Measurements from ENCODE around the gene ACSF3. TPM values are rescaled to one million over a fixed set of nuclear protein-coding genes. Genes with fewer than 3 reads are reported as not detected.
"Not testable (repeated sequence)": the region's sequence is repeated elsewhere in the genome, so short reads cannot be mapped to it uniquely, and the experiment has no call there.

Gene ACSF3
- total RNA-seq, 1 donor from 2014 or later: 31.7 TPM

DNA sequence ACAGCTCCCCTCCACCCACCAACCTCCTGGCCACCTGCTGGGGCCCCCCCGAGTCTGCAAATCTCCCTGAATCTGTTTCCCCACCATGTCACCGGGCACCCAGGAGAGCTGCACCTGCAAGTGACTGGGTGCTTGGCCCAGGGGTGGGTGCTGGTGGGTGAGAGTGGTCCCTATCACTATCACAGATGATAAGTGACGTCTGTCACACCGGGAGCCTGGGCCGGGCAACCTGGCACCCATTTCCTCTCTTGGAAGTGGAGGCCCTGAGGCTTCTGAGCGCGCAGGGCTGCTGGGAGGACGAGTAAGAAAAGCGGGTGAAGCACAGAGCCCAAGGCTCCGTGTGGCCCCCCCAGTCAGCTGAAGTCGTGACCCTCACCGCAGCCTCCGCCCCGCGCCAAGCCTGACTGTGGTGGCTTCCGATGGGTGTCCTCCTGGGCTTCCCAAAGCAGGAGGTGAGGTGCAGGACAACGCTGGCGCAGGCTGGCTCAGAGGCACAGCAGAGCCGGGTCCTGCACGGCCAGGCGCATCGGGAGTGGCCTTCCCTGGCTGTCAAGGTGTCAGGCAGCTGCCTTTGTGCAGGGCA, 21.0 kb upstream of the ACSF3 start:
- H3K4me1 ChIP-seq: no peaks in the 10 kb centered on the region
- no peaks in the 10 kb centered on the region for H3K36me3 ChIP-seq
- ATAC-seq: no peak

DNA sequence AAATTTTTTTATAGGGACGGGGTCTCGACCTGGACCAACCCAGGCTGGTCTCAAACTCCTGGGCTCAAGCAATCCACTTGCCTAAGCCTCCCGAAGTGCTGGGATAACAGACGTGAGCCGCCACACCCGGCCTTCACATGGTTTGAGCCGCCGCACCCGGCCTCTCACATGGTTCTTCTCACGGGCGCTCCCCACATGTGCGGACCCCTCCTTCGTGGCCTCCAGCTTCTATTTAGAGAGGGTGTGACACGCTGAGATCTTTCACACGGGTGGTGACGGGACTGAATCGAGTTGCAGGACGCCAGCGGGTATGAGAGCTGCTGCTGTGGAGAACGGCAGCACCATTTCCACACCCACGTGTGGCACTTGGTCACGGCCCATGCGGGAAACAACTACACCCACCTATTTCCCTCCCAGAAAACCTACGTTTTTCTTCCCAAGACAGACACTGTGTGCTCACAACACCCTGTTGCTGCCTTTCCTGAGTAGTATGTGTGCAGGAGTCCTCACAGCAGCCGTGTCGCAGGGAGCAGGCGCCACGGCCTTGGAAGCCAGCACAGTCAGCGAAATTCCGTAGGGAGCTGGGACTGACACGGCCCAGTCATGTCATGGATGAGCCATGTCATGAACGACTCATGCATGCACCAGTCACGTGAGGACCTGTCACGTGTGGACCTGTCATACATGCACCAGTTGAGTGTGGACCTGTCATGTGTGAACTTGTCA, 20.1 kb upstream of the ACSF3 start:
- TF ChIP-seq, protein P1, sequence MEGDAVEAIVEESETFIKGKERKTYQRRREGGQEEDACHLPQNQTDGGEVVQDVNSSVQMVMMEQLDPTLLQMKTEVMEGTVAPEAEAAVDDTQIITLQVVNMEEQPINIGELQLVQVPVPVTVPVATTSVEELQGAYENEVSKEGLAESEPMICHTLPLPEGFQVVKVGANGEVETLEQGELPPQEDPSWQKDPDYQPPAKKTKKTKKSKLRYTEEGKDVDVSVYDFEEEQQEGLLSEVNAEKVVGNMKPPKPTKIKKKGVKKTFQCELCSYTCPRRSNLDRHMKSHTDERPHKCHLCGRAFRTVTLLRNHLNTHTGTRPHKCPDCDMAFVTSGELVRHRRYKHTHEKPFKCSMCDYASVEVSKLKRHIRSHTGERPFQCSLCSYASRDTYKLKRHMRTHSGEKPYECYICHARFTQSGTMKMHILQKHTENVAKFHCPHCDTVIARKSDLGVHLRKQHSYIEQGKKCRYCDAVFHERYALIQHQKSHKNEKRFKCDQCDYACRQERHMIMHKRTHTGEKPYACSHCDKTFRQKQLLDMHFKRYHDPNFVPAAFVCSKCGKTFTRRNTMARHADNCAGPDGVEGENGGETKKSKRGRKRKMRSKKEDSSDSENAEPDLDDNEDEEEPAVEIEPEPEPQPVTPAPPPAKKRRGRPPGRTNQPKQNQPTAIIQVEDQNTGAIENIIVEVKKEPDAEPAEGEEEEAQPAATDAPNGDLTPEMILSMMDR (IDR thresholded peaks at IDR 0.05): no peak
- H3K27ac ChIP-seq: no peak overlapping the region
- no peaks in the 10 kb centered on the region for H3K36me3 ChIP-seq
- no peaks in the 10 kb centered on the region for H3K9me3 ChIP-seq
- ATAC-seq (no peak), DNase-seq (no peak)
- intact Hi-C loops (cut with DNase I): no loop called here
- no peak overlapping the region for H3K4me3 ChIP-seq
- no peaks in the 10 kb centered on the region for H3K4me1 ChIP-seq
- peaks cover 21% of the 10 kb centered on the region for H3K27me3 ChIP-seq (ENCODE audit: low read depth)

More for the DNA sequence above, 21.0 kb upstream of the ACSF3 start:
- intact Hi-C loops (cut with DNase I): no loop called here
- Histone ChIP-seq H3K27ac (no peak overlapping the region), H3K9me3 (no peaks in the 10 kb centered on the region), H3K4me3 (no peak overlapping the region), H3K27me3 (ENCODE audit: low read depth) (peaks cover 27% of the 10 kb centered on the region)
- DNase-seq: no peak
- TF ChIP-seq, protein P1 (IDR thresholded peaks at IDR 0.05): no peak

DNA sequence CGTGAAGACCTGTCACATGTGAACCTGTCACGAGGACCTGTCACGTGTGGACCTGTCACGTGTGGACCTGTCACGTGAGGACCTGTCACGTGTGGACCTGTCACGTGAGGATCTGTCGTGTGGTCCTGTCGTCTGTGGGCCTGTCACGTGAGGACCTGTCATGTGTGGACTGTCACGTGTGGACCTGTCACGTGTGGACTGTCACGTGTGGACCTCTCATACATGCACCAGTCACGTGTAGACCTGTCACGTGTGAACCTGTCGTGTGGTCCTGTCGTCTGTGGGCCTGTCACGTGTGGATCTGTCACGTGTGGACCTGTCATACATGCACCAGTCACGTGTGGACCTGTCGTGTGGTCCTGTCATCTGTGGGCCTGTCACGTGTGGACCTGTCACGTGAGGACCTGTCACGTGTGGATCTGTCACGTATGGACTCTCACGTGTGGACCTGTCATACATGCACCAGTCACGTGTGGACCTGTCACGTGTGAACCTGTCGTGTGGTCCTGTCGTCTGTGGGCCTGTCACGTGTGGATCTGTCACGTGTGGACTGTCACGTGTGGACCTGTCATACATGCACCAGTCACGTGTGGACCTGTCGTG, 19.5 kb upstream of the ACSF3 start:
- H3K4me1 ChIP-seq; ATAC-seq; DNase-seq; H3K36me3 ChIP-seq; H3K9me3 ChIP-seq; intact Hi-C loops (cut with DNase I); H3K4me3 ChIP-seq; H3K27ac ChIP-seq: not testable (repeated sequence)
- peaks cover 21% of the 10 kb centered on the region for H3K27me3 ChIP-seq (ENCODE audit: low read depth)

DNA sequence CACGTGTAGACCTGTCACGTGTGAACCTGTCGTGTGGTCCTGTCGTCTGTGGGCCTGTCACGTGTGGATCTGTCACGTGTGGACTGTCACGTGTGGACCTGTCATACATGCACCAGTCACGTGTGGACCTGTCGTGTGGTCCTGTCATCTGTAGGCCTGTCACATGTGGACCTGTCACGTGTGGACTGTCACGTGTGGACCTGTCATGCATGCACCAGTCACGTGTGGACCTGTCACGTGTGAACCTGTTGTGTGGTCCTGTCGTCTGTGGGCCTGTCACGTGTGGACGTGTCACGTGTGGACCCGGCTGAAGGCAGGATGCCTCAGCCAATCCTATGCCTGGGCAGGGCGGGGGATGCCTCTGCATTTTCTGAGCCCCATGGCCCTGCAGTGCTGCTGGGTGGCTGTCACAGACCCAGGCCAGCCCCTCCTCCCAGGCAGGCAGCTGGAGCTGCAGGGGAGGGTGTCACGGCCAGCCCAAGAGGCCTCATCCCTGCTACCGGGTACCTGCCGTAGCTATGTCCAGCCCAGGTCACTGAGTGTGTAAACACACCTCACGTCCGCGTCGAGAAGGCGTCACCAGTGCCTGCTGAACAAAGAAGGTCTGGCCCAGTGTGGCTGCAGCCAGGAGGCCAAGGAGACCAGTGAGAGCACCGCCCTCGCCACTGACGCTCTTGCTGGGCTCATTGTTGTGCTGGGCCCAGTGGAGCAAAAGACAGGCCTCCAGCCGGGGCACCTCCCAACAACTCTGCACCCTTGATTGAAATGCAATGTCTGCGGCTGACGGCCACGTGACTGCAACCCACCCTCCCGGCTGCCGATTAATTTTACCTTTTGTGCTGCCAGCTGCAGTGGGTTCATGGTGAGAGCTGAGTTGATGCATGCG, 18.6 kb upstream of the ACSF3 start:
- no peaks in the 10 kb centered on the region for H3K36me3 ChIP-seq
- TF ChIP-seq, protein P1 (IDR thresholded peaks at IDR 0.05): no peak
- H3K27ac ChIP-seq: no peak overlapping the region
- H3K4me1 ChIP-seq: no peaks in the 10 kb centered on the region
- DNase-seq (no peak), ATAC-seq (no peak)
- no peaks in the 10 kb centered on the region for H3K9me3 ChIP-seq
- H3K27me3 ChIP-seq (ENCODE audit: low read depth): peaks cover 16% of the 10 kb centered on the region
- intact Hi-C loops (cut with DNase I): no loop called here
- no peak overlapping the region for H3K4me3 ChIP-seq

DNA sequence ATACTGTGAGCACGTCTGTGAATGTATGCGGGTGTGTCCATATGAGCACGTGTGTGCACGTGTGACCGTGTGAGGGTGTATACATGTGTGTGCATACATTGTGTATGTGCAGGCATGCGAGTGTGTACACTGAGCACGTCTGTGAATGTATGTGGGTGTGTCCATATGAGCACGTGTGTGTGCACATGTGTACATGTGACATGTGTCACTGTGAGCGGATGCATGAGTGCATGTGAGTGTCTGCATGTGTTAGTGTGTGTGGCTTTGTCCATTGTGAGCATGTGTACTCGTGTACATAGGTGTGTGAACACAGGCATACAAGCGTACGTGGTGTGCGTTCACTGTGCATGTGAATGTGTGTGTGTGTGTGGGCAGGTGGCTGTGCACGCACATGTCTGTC, 17.5 kb upstream of the ACSF3 start:
- DNase-seq (no peak), ATAC-seq (no peak)
- Histone ChIP-seq H3K27me3 (ENCODE audit: low read depth) (peaks cover 16% of the 10 kb centered on the region), H3K4me1 (no peaks in the 10 kb centered on the region), H3K36me3 (no peaks in the 10 kb centered on the region), H3K27ac (no peak overlapping the region), H3K9me3 (no peaks in the 10 kb centered on the region), H3K4me3 (no peak overlapping the region)
- intact Hi-C loops (cut with DNase I): no loop called here
- TF ChIP-seq, protein P1 (IDR thresholded peaks at IDR 0.05): no peak
